ENCODE data around the gene HCN4.

Gene HCN4

GRCh38 chr15:73345658-73346057 lies 23.1 kb downstream of the HCN4 start:
- H3K4me3 ChIP-seq (ENCODE audit: low read length), result no peak overlapping the region
- no peak for TF ChIP-seq ZNF274 (IDR thresholded peaks at IDR 0.05; ENCODE audit: low read depth, low read length)

- TF ChIP-seq ZNF274 (IDR thresholded peaks at IDR 0.05; ENCODE audit: low read depth, low read length), result no peak
- H3K4me3 ChIP-seq (ENCODE audit: low read length), result no peak overlapping the region
These were observed 24.7 kb downstream of the HCN4 start for GRCh38 chr15:73344056-73344455.

- TF ChIP-seq ZNF274 (IDR thresholded peaks at IDR 0.05; ENCODE audit: low read depth, low read length), result no peak
- H3K4me3 ChIP-seq (ENCODE audit: low read length), result no peak overlapping the region
These were observed 26.7 kb downstream of the HCN4 start for GRCh38 chr15:73341886-73342600.

- H3K4me3 ChIP-seq (ENCODE audit: low read length), result no peak overlapping the region
- no peak for TF ChIP-seq ZNF274 (IDR thresholded peaks at IDR 0.05; ENCODE audit: low read depth, low read length)
These were observed 28.1 kb downstream of the HCN4 start for GRCh38 chr15:73340502-73341192.

GRCh38 chr15:73338606-73339374 lies 30.0 kb downstream of the HCN4 start:
- TF ChIP-seq ZNF274 (IDR thresholded peaks at IDR 0.05; ENCODE audit: low read depth, low read length), result no peak
- H3K4me3 ChIP-seq (ENCODE audit: low read length), result no peak overlapping the region

- no peak overlapping the region for H3K4me3 ChIP-seq (ENCODE audit: low read length)
- no peak for TF ChIP-seq ZNF274 (IDR thresholded peaks at IDR 0.05; ENCODE audit: low read depth, low read length)
These were observed 30.7 kb downstream of the HCN4 start for GRCh38 chr15:73338058-73338457.

GRCh38 chr15:73337187-73337586 lies 31.6 kb downstream of the HCN4 start:
- no peak for TF ChIP-seq ZNF274 (IDR thresholded peaks at IDR 0.05; ENCODE audit: low read depth, low read length)

GRCh38 chr15:73336756-73337155 lies 32.0 kb downstream of the HCN4 start:
- H3K4me3 ChIP-seq (ENCODE audit: low read length), result no peak overlapping the region
- TF ChIP-seq ZNF274 (IDR thresholded peaks at IDR 0.05; ENCODE audit: low read depth, low read length), result no peak

More at GRCh38 chr15:73337187-73337586, 31.6 kb downstream of the HCN4 start:
- H3K4me3 ChIP-seq (ENCODE audit: low read length), result no peak overlapping the region

- H3K4me3 ChIP-seq (ENCODE audit: low read length), result no peak overlapping the region
- TF ChIP-seq ZNF274 (IDR thresholded peaks at IDR 0.05; ENCODE audit: low read depth, low read length), result no peak
These were observed 33.3 kb downstream of the HCN4 start for GRCh38 chr15:73335471-73335870.

- H3K4me3 ChIP-seq (ENCODE audit: low read length), result no peak overlapping the region
- no peak for TF ChIP-seq ZNF274 (IDR thresholded peaks at IDR 0.05; ENCODE audit: low read depth, low read length)
These were observed 33.7 kb downstream of the HCN4 start for GRCh38 chr15:73335026-73335425.

GRCh38 chr15:73334086-73334485 lies 34.7 kb downstream of the HCN4 start:
- H3K4me3 ChIP-seq (ENCODE audit: low read length), result no peak overlapping the region
- no peak for TF ChIP-seq ZNF274 (IDR thresholded peaks at IDR 0.05; ENCODE audit: low read depth, low read length)

- no peak for TF ChIP-seq ZNF274 (IDR thresholded peaks at IDR 0.05; ENCODE audit: low read depth, low read length)
- H3K4me3 ChIP-seq (ENCODE audit: low read length), result no peak overlapping the region
These were observed 35.8 kb downstream of the HCN4 start for GRCh38 chr15:73333001-73333400.

- no peak overlapping the region for H3K4me3 ChIP-seq (ENCODE audit: low read length)
- no peak for TF ChIP-seq ZNF274 (IDR thresholded peaks at IDR 0.05; ENCODE audit: low read depth, low read length)
These were observed 36.5 kb downstream of the HCN4 start for GRCh38 chr15:73331991-73332925.

- H3K4me3 ChIP-seq (ENCODE audit: low read length), result no peak overlapping the region
- TF ChIP-seq ZNF274 (IDR thresholded peaks at IDR 0.05; ENCODE audit: low read depth, low read length), result no peak
These were observed 37.3 kb downstream of the HCN4 start for GRCh38 chr15:73331501-73331900.
